Measurements from ENCODE around the gene C17orf78. TPM values are rescaled to one million over a fixed set of nuclear protein-coding genes. Genes with fewer than 3 reads are reported as not detected.
"Not testable (repeated sequence)": the region's sequence is repeated elsewhere in the genome, so short reads cannot be mapped to it uniquely, and the experiment has no call there.

Gene C17orf78
- total and polyA plus RNA-seq, 2 donors (not counting 1 experiment from before 2014, with no cell fraction given), result not detected

DNA sequence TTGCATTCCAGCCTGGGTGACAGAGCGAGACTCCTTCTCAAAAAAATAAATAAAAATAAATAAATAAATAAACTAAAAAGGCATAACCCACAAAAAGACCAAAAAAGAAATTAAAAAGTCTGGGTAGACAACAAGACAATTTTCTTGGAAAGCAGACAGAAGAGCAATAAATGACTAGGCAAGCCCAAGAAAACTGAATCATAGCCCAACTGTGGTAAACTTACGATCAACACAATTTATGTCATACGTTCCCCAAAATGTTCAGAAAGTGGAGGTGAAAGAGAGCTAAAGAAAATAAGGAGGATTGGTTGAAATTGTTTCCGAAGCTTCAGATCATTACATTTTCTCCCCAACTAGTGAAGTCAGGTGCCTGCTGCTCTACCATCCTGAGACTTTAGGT lies 31.3 kb upstream of the C17orf78 start:
- WGBS (ENCODE audit: insufficient coverage), result no CpG with 5 or more reads among the region's 4 CpGs
- intact Hi-C loops (cut with micrococcal nuclease), result no loop called here

GRCh38 chr17:37346863-37347402 lies 28.9 kb upstream of the C17orf78 start:
- H2AFZ ChIP-seq (ENCODE audit: insufficient read depth, low read depth, low read length, poor library complexity, severe bottlenecking); H3K9ac ChIP-seq (ENCODE audit: low read length); H3K4me3 Mint-ChIP-seq; H3K27me3 ChIP-seq (replicated peaks in 1 of 4; ENCODE audit: control extremely low read depth in 1 of 4, control insufficient read depth in 3 of 4, insufficient read depth in 4 of 4, low read length in 3 of 4); H3K4me1 Mint-ChIP-seq; H3K4me2 ChIP-seq (replicated peaks; ENCODE audit: low read depth, low read length, poor library complexity, severe bottlenecking); H3K27me3 Mint-ChIP-seq; H3K9me3 ChIP-seq (ENCODE audit: control extremely low read depth in 1 of 3, control insufficient read depth in 2 of 3, insufficient read depth in 1 of 3, low read length in 2 of 3); H3K27ac ChIP-seq (ENCODE audit: low read length in 2 of 2); intact Hi-C loops (cut with micrococcal nuclease); H3K9me3 Mint-ChIP-seq (ENCODE audit: insufficient read depth); H3K4me1 ChIP-seq (ENCODE audit: control insufficient read depth in 2 of 2, insufficient read depth in 2 of 2, low read length in 2 of 2); DNase-seq; POLR2A ChIA-PET; H3K4me3 ChIP-seq (ENCODE audit: control extremely low read depth in 1 of 5, extremely low read depth in 1 of 5, insufficient read depth in 1 of 5, low read depth in 2 of 5, low read length in 4 of 5); H4K20me1 ChIP-seq (ENCODE audit: control insufficient read depth, insufficient read depth, low read length, poor library complexity, severe bottlenecking); H3K27ac Mint-ChIP-seq; ATAC-seq (ENCODE audit: low read depth); CTCF ChIA-PET; H3K36me3 ChIP-seq (replicated peaks in 1 of 2; ENCODE audit: control extremely low read depth in 1 of 2, control insufficient read depth in 1 of 2, extremely low read depth in 1 of 2, insufficient read depth in 2 of 2, low read length in 1 of 2): not testable (repeated sequence)
- H3K79me2 ChIP-seq (ENCODE audit: control insufficient read depth, insufficient read depth, low read length), result peaks cover 11% of the 10 kb centered on the region
- WGBS (ENCODE audit: insufficient coverage), result 96% methylated on average over 4 of the region's 8 CpGs

More for the DNA sequence above, 31.3 kb upstream of the C17orf78 start:
- H3K4me1 Mint-ChIP-seq, result no peaks in the 10 kb centered on the region
- DNase-seq, result no peak
- H3K27me3 Mint-ChIP-seq, result no peaks in the 10 kb centered on the region
- no peak for ATAC-seq (ENCODE audit: low read depth)
- H3K27ac ChIP-seq (ENCODE audit: low read length in 2 of 2), result no peak overlapping the region
- no peak overlapping the region for H2AFZ ChIP-seq (ENCODE audit: insufficient read depth, low read depth, low read length, poor library complexity, severe bottlenecking)
- TF ChIP-seq EZH2 (IDR thresholded peaks at IDR 0.05; ENCODE audit: borderline replicate concordance, insufficient read depth, low read depth, low read length, poor library complexity, severe bottlenecking) (no peak), CTCF (IDR thresholded peaks at IDR 0.05) (no peak)
- H3K4me3 ChIP-seq (ENCODE audit: control extremely low read depth in 1 of 5, extremely low read depth in 1 of 5, insufficient read depth in 1 of 5, low read depth in 2 of 5, low read length in 4 of 5), result no peak overlapping the region
- CTCF ChIA-PET, result no interaction called here
- H3K9me3 Mint-ChIP-seq (ENCODE audit: insufficient read depth), result no peaks in the 10 kb centered on the region
- no peaks in the 10 kb centered on the region for H3K4me1 ChIP-seq (ENCODE audit: control insufficient read depth in 2 of 2, insufficient read depth in 2 of 2, low read length in 2 of 2)
- H3K36me3 ChIP-seq (replicated peaks in 1 of 2; ENCODE audit: control extremely low read depth in 1 of 2, control insufficient read depth in 1 of 2, extremely low read depth in 1 of 2, insufficient read depth in 2 of 2, low read length in 1 of 2), result no peaks in the 10 kb centered on the region
- no peaks in the 10 kb centered on the region for H3K27me3 ChIP-seq (replicated peaks in 1 of 4; ENCODE audit: control extremely low read depth in 1 of 4, control insufficient read depth in 3 of 4, insufficient read depth in 4 of 4, low read length in 3 of 4)
- peaks cover 3% of the 10 kb centered on the region for H3K79me2 ChIP-seq (ENCODE audit: control insufficient read depth, insufficient read depth, low read length)
- POLR2A ChIA-PET, result no interaction called here
- no peak overlapping the region for H3K27ac Mint-ChIP-seq
- H3K9ac ChIP-seq (ENCODE audit: low read length), result no peak overlapping the region
- H3K4me3 Mint-ChIP-seq, result no peak overlapping the region
- no peak overlapping the region for H3K4me2 ChIP-seq (replicated peaks; ENCODE audit: low read depth, low read length, poor library complexity, severe bottlenecking)
- H3K9me3 ChIP-seq (ENCODE audit: control extremely low read depth in 1 of 3, control insufficient read depth in 2 of 3, insufficient read depth in 1 of 3, low read length in 2 of 3), result no peaks in the 10 kb centered on the region
- H4K20me1 ChIP-seq (ENCODE audit: control insufficient read depth, insufficient read depth, low read length, poor library complexity, severe bottlenecking), result no peaks in the 10 kb centered on the region

- H3K4me3 ChIP-seq (ENCODE audit: control extremely low read depth in 1 of 5, extremely low read depth in 1 of 5, insufficient read depth in 1 of 5, low read depth in 2 of 5, low read length in 4 of 5); H3K4me2 ChIP-seq (replicated peaks; ENCODE audit: low read depth, low read length, poor library complexity, severe bottlenecking); H3K9me3 ChIP-seq (ENCODE audit: control extremely low read depth in 1 of 3, control insufficient read depth in 2 of 3, insufficient read depth in 1 of 3, low read length in 2 of 3); H3K27me3 ChIP-seq (replicated peaks in 1 of 4; ENCODE audit: control extremely low read depth in 1 of 4, control insufficient read depth in 3 of 4, insufficient read depth in 4 of 4, low read length in 3 of 4); H3K9ac ChIP-seq (ENCODE audit: low read length); H3K27ac ChIP-seq (ENCODE audit: low read length in 2 of 2); H3K27ac Mint-ChIP-seq; CTCF ChIA-PET; H3K9me3 Mint-ChIP-seq (ENCODE audit: insufficient read depth); DNase-seq; ATAC-seq (ENCODE audit: low read depth); H4K20me1 ChIP-seq (ENCODE audit: control insufficient read depth, insufficient read depth, low read length, poor library complexity, severe bottlenecking); POLR2A ChIA-PET; H3K27me3 Mint-ChIP-seq; H2AFZ ChIP-seq (ENCODE audit: insufficient read depth, low read depth, low read length, poor library complexity, severe bottlenecking); H3K36me3 ChIP-seq (replicated peaks in 1 of 2; ENCODE audit: control extremely low read depth in 1 of 2, control insufficient read depth in 1 of 2, extremely low read depth in 1 of 2, insufficient read depth in 2 of 2, low read length in 1 of 2): not testable (repeated sequence)
- Mint-ChIP-seq H3K4me3 (peak overlapping the region; percentile 26), H3K4me1 (peaks cover 14% of the 10 kb centered on the region)
- intact Hi-C loops (cut with micrococcal nuclease), result loop anchor here (5.0 kb wide), 1 partner anchor 810 kb away; no protein-coding TSS in a partner anchor
- H3K4me1 ChIP-seq (ENCODE audit: control insufficient read depth in 2 of 2, insufficient read depth in 2 of 2, low read length in 2 of 2), result peaks cover 12 to 18% of the 10 kb centered on the region in 2 donors
- 97% methylated on average over 10 of the region's 12 CpGs for WGBS (ENCODE audit: insufficient coverage)
- H3K79me2 ChIP-seq (ENCODE audit: control insufficient read depth, insufficient read depth, low read length), result peaks cover 17% of the 10 kb centered on the region
Observed at GRCh38 chr17:37356796-37357569, 18.8 kb upstream of the C17orf78 start.

Data from B cell (primary cell).